SU-DHL-6 (cell line): ENCODE results near the gene SYNDIG1.

ENCODE experiments used
- H2AFZ ChIP-seq: fragments of 200-600 bp; sonication (generic); 2 replicates; pipeline ENCODE4 v1.6.1; 2014; ENCODE audit warnings: low read depth, mild to moderate bottlenecking, moderate library complexity, mixed read lengths, antibody characterized with exemption, low read length; ENCODE audit not compliant: severe bottlenecking
- H3F3A ChIP-seq: fragments of 200-600 bp; shearing (Covaris generic); 2 replicates; pipeline ENCODE4 v1.6.0; 2016; ENCODE audit warnings: antibody characterized with exemption, mild to moderate bottlenecking; ENCODE audit not compliant: insufficient read depth
- H3K27ac ChIP-seq: fragments of 200-600 bp; sonication (generic); 2 replicates; pipeline ENCODE4 v1.5.1; 2016; ENCODE audit warnings: low read depth, mild to moderate bottlenecking, low read length, moderate library complexity, mixed read lengths
- H3K27me3 ChIP-seq: fragments of 200-600 bp; sonication (generic), shearing (Covaris generic); 2 replicates; pipeline ENCODE4 v1.6.0; 2014; ENCODE audit warnings: mild to moderate bottlenecking, low read length
- H3K36me3 ChIP-seq: fragments of 200-600 bp; sonication (generic); 2 replicates; pipeline ENCODE4 v1.6.1; 2014; ENCODE audit warnings: mild to moderate bottlenecking, low read length, mixed read lengths
- H3K4me2 ChIP-seq: fragments of 300-600, 200-600 bp; shearing (Covaris generic), sonication (generic); 2 replicates; pipeline ENCODE4 v1.6.0; 2014; ENCODE audit warnings: low read length, low read depth, mild to moderate bottlenecking; ENCODE audit not compliant: poor library complexity, severe bottlenecking
- H3K4me3 ChIP-seq: fragments of 200-600 bp; sonication (generic); 2 replicates; pipeline ENCODE4 v1.5.1; 2014; ENCODE audit warnings: antibody characterized with exemption, low read length, mild to moderate bottlenecking, mixed read lengths; ENCODE audit not compliant: insufficient read depth, poor library complexity, severe bottlenecking
- H3K79me2 ChIP-seq: fragments of 200-600 bp; sonication (generic); 2 replicates; pipeline ENCODE4 v1.6.1; 2014; ENCODE audit warnings: mild to moderate bottlenecking, low read length, moderate library complexity; ENCODE audit not compliant: insufficient read depth
- H3K9ac ChIP-seq: fragments of 200-600 bp; sonication (generic); 2 replicates; pipeline ENCODE4 v1.7.0; 2014; ENCODE audit warnings: mild to moderate bottlenecking, low read length
- H3K9me2 ChIP-seq: fragments of 200-600 bp; sonication (generic); replicated peaks from 2 replicates; pipeline ENCODE4 v1.6.1; 2014; ENCODE audit warnings: low read length; ENCODE audit not compliant: insufficient read depth
- H3K9me3 ChIP-seq: fragments of 200-600 bp; sonication (generic); 2 replicates; pipeline ENCODE4 v1.6.1; 2014; ENCODE audit warnings: low read length, mixed read lengths; ENCODE audit not compliant: insufficient read depth
- H4K20me1 ChIP-seq: fragments of 200-600 bp; sonication (generic); 2 replicates; pipeline ENCODE4 v1.6.1; 2014; ENCODE audit warnings: low read depth, mild to moderate bottlenecking, antibody characterized with exemption, low read length, moderate library complexity, mixed read lengths
- CTCF ChIP-seq: fragments of 200-600 bp; sonication (generic); IDR thresholded peaks from one replicate; pipeline ENCODE4 v1.5.1; 2017; ENCODE audit warnings: antibody characterized with exemption, mild to moderate bottlenecking, low read length, moderate library complexity; ENCODE audit not compliant: insufficient read depth, poor library complexity, severe bottlenecking
- EZH2phosphoT487 ChIP-seq: fragments of 200-600 bp; sonication (generic), shearing (Covaris generic); conservative IDR thresholded peaks from 2 replicates; pipeline ENCODE4 v1.6.1; 2018; ENCODE audit warnings: mild to moderate bottlenecking, antibody characterized with exemption, low read length, moderate library complexity, mixed read lengths

The SYNDIG1 gene

GRCh38 chr20:24690408-24690807, 221.0 kb downstream of the SYNDIG1 start:
- no peaks in the 10 kb centered on the region for H3K9me3 ChIP-seq
- H3F3A ChIP-seq: no peaks in the 10 kb centered on the region
- no peak overlapping the region for H3K9ac ChIP-seq
- no peak overlapping the region for H2AFZ ChIP-seq
- no peaks in the 10 kb centered on the region for H3K36me3 ChIP-seq
- no peak overlapping the region for H3K4me3 ChIP-seq
- H3K27me3 ChIP-seq: no peaks in the 10 kb centered on the region
- no peaks in the 10 kb centered on the region for H3K9me2 ChIP-seq
- no peak for TF ChIP-seq EZH2phosphoT487
- TF ChIP-seq CTCF: no peak
- no peaks in the 10 kb centered on the region for H3K79me2 ChIP-seq
- no peak overlapping the region for H3K27ac ChIP-seq
- H4K20me1 ChIP-seq: no peaks in the 10 kb centered on the region
- H3K4me2 ChIP-seq: no peak overlapping the region

GRCh38 chr20:24691901-24692351, 222.5 kb downstream of the SYNDIG1 start:
- no peak for TF ChIP-seq EZH2phosphoT487
- no peak for TF ChIP-seq CTCF
- H3K79me2 ChIP-seq: no peaks in the 10 kb centered on the region
- no peak overlapping the region for H3K4me3 ChIP-seq

GRCh38 chr20:24692446-24693200, 223.2 kb downstream of the SYNDIG1 start:
- Histone ChIP-seq H3K9me3 (no peaks in the 10 kb centered on the region), H3K27ac (no peak overlapping the region), H3F3A (no peaks in the 10 kb centered on the region), H2AFZ (no peak overlapping the region), H3K36me3 (no peaks in the 10 kb centered on the region), H4K20me1 (no peaks in the 10 kb centered on the region), H3K79me2 (no peaks in the 10 kb centered on the region), H3K9me2 (no peaks in the 10 kb centered on the region), H3K27me3 (no peaks in the 10 kb centered on the region), H3K4me2 (no peak overlapping the region), H3K9ac (no peak overlapping the region), H3K4me3 (no peak overlapping the region)
- TF ChIP-seq EZH2phosphoT487 (no peak), CTCF (no peak)

More at GRCh38 chr20:24691901-24692351, 222.5 kb downstream of the SYNDIG1 start:
- H3K9me3 ChIP-seq: no peaks in the 10 kb centered on the region
- no peaks in the 10 kb centered on the region for H3K36me3 ChIP-seq
- H3F3A ChIP-seq: no peaks in the 10 kb centered on the region
- no peak overlapping the region for H3K9ac ChIP-seq
- no peaks in the 10 kb centered on the region for H3K27me3 ChIP-seq
- H3K27ac ChIP-seq: no peak overlapping the region
- no peaks in the 10 kb centered on the region for H3K9me2 ChIP-seq
- no peak overlapping the region for H2AFZ ChIP-seq
- no peak overlapping the region for H3K4me2 ChIP-seq
- H4K20me1 ChIP-seq: no peaks in the 10 kb centered on the region
